NCI-H82 (cell line): ENCODE measurements around the gene SLC16A4.

Experiments used
- DNase-seq: peaks from one replicate; lab custom pipeline; 2025; lab: John Stamatoyannopoulos, UW

SLC16A4 gene

GRCh38 chr1:110326826-110327225 is 64.0 kb downstream of the SLC16A4 start:
- no peak for DNase-seq

DNA sequence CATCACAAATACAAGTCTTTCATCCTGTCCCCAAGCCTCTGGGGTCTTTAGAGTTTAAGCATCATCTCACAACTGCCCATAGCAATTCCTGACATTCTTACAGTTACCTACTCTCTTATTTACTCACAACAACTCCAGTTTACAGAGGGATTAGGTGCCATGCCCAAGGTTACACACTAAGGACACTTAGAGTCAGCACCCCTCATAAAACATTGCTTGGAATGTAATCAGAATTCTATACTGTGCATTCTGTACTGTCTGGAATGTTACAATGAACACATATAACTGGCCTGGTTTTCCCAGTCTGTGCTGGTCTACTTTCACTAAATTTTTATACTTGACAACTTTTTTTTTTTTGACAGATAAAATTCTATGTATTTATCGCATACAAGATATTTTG is 66.2 kb downstream of the SLC16A4 start:
- no peak for DNase-seq

GRCh38 chr1:110321846-110322245 is 69.0 kb downstream of the SLC16A4 start:
- DNase-seq: no peak

DNA sequence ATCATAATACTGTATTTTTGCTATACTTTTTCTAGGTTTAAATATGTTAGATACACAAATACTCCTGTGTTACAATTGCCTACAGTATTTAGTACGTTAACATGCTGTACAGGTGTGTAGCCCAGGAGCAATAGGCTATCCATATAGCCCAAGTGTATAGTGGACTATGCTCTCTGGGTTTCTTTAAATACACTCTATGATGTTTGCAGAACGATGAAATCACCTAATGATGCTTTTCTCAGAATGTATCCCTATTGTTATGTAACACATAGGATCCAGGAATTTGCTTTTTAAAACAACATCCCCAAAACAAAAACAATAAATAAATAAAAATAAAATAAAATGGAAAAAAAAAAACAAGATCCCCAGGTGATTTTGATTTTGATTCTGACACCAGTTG is 69.8 kb downstream of the SLC16A4 start:
- DNase-seq: no peak

DNA sequence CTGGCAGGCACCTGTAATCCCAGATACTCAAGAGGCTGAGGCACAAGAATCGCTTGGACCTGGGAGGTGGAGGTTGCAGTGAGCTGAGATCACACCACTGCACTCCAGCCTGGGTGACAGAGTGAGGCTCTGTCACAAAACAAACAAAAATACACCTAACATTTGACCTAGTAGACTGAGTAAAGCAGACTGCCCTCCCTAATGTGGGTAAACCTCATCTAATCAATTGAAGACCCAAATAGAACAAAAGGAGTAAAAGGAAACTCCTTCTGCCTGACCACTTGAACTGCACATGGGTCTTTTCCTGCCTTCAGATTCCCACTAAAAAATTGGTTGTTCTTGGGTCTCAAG is 70.7 kb downstream of the SLC16A4 start:
- DNase-seq: no peak

DNA sequence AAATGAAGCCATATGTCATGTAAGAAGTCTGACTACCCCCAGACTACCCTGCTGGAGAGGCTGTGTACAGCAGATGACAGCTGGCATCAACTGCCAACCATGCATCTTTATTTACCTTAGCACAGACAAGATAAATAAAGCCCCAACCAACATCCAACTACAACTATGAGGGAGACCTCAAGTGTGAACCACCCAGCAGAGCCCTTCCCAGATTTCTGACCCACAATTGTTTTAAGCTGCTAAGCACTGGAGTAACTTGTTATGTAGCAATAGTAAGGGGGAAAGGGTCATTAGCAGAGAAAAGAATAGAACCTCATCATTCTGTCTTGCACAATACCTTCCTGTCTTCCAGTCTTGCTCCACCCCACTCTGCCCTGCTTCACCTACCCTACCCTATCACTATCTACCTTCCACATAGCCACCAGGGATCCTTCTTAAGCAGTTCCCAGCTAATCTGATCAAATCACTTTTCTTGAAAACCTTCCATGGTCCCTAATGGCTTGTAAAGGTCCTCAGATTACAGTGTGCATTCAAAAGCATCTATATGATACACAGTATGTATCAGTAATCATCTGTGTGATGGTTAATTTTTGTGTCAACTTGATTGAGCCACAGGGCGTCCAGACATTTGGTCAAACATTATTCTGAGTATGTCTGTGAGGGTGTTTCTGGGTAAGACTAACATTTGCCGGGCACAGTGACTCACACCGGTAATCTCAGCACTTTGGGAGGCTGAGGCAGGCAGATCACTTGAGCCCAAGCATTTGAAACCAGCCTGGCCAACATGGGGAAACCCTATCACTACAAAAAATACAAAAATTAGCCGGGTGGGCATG is 71.3 kb downstream of the SLC16A4 start:
- no peak for DNase-seq

DNA sequence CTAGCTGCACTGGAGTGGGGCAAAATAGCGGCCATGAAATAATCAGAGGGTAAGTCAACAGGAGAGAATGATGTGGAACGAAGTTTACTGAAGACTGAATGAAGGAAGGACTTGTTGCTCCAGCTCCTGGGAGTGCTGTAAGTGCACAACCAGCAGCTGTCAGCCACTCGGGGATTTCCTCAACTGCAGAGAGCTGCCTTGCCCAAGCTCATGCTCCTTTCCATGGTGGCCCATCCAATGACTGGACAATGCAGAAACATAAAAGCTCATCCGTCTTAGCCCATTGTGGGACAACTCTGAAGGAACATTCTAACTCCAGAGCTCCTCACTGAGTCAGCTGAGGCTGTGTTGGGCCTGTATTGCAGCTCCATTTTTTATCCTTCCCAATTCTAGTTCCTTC is 72.8 kb downstream of the SLC16A4 start:
- no peak for DNase-seq

GRCh38 chr1:110316735-110317134 is 74.1 kb downstream of the SLC16A4 start:
- DNase-seq: no peak
